NT2/D1 (cell line): ENCODE results near the gene FAM210B.
A peak's percentile ranks its signal among the peaks of the same experiment; 100 is the strongest.

Source experiments
- DNase-seq: peaks from one replicate; pipeline ENCODE4 v3.0.0-alpha.2; 2011; ENCODE audit warnings: low read depth, low spot score
- H3K27me3 ChIP-seq: 2 replicates; pipeline ENCODE4 v1.6.0; 2011; ENCODE audit warnings: mild to moderate bottlenecking; ENCODE audit not compliant: insufficient read length, insufficient read depth
- H3K36me3 ChIP-seq: 2 replicates; pipeline ENCODE4 v1.6.1; 2011; ENCODE audit warnings: mild to moderate bottlenecking, low read length, mixed read lengths; ENCODE audit not compliant: insufficient read depth, insufficient read length
- H3K4me1 ChIP-seq: 2 replicates; pipeline ENCODE4 v1.5.1; 2011; ENCODE audit not compliant: insufficient read depth, insufficient read length
- H3K4me3 ChIP-seq: 2 replicates; pipeline ENCODE4 v1.5.1; 2011; ENCODE audit warnings: low read depth; ENCODE audit not compliant: insufficient read length
- H3K9ac ChIP-seq: 2 replicates; pipeline ENCODE4 v1.6.0; 2011; ENCODE audit warnings: low read depth; ENCODE audit not compliant: insufficient read length
- H3K9me3 ChIP-seq: 2 replicates; pipeline ENCODE4 v1.5.1; 2011; ENCODE audit warnings: mild to moderate bottlenecking, low read length; ENCODE audit not compliant: insufficient read depth
- SUZ12 ChIP-seq: IDR thresholded peaks from 2 replicates; pipeline ENCODE4 v1.6.1; 2011; ENCODE audit not compliant: insufficient read length, insufficient read depth; ENCODE audit errors: extremely low read depth
- YY1 ChIP-seq: IDR thresholded peaks from 2 replicates; pipeline ENCODE4 v1.6.1; 2011; ENCODE audit not compliant: insufficient read length, insufficient read depth
- ZNF274 ChIP-seq: IDR thresholded peaks from 2 replicates; pipeline ENCODE4 v1.6.1; 2011; ENCODE audit warnings: mild to moderate bottlenecking, low read depth, low read length

Gene FAM210B

DNA sequence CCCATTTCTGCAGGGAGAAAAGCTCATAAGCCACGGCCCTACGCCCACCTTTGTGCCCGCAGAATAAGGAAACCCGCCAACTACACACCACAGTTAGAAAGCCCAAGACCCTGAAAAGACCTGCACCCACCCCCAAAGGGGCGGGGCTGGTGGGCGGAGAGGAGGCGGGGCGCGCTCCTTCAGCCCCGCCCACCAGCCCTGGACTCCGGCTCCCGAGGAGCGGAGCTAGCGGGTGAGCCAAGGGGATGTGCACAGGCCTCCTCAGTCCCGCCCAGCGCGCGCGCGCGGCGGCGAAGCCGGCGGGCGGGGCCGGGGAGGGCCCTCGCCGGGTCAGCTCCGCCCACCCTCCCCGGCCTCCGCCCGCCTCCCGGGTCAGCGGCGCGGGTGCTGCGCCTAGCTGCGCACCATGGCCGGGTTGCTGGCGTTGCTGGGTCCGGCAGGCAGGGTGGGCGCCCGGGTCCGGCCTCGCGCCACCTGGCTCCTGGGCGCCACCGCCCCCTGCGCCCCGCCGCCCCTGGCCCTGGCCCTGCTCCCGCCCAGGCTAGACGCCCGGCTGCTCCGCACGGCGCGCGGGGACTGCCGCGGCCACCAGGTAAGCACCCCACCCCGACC, at the start of gene FAM210B:
Gene FAM210B, plus strand, starts transcription at position 375 of the 612 bp plus-strand sequence. Its CDS starts 32 bp downstream, at position 407.
- H3K9me3 ChIP-seq: no peaks in the 10 kb centered on the region
- H3K4me1 ChIP-seq: peaks cover 4% of the 10 kb centered on the region
- H3K27me3 ChIP-seq: no peaks in the 10 kb centered on the region
- peak within 1 kb of the TSS; percentile 91 for H3K9ac ChIP-seq
- peaks cover 8% of the 10 kb centered on the region for H3K36me3 ChIP-seq
- no peak for TF ChIP-seq YY1
- no peak for TF ChIP-seq SUZ12
- no peak for TF ChIP-seq ZNF274
- peak; percentile 84 for DNase-seq
- H3K4me3 ChIP-seq: peak within 1 kb of the TSS; percentile 93

DNA sequence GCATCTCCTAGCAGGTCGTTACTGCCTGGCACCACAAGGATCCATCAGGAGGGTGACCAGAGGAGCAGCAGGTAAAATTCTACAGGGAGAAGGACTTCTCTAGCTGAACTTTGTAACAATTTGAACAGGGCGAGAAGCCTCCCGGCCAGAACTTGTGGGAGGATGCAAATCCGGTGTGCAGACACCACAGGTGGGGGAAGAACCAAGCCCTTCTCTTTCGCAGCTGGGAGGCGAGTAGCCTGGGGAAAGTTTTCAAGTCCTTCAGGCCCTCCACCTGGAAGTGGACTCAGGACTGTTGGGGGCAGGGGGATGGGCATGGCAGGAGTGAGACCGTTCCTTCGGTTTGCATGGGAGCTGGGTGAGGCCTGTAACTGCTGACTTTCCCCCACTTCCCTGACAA, 42.7 kb upstream of the FAM210B start:
- peaks cover 5% of the 10 kb centered on the region; the same call in 1 of the 2 replicates for H3K9me3 ChIP-seq
- no peak for DNase-seq
- no peak overlapping the region for H3K9ac ChIP-seq
- TF ChIP-seq SUZ12: no peak
- TF ChIP-seq YY1: no peak
- no peak for TF ChIP-seq ZNF274
- no peaks in the 10 kb centered on the region for H3K36me3 ChIP-seq
- no peaks in the 10 kb centered on the region for H3K27me3 ChIP-seq
- no peak overlapping the region for H3K4me3 ChIP-seq
- peaks cover 5% of the 10 kb centered on the region for H3K4me1 ChIP-seq

GRCh38 chr20:56316483-56316882, 42.3 kb upstream of the FAM210B start:
- Histone ChIP-seq H3K36me3 (no peaks in the 10 kb centered on the region), H3K9me3 (peaks cover 5% of the 10 kb centered on the region; the same call in 1 of the 2 replicates), H3K27me3 (no peaks in the 10 kb centered on the region), H3K4me3 (no peak overlapping the region), H3K9ac (no peak overlapping the region), H3K4me1 (peaks cover 5% of the 10 kb centered on the region)
- TF ChIP-seq SUZ12: no peak
- TF ChIP-seq ZNF274: no peak
- TF ChIP-seq YY1: no peak
- DNase-seq: no peak

DNA sequence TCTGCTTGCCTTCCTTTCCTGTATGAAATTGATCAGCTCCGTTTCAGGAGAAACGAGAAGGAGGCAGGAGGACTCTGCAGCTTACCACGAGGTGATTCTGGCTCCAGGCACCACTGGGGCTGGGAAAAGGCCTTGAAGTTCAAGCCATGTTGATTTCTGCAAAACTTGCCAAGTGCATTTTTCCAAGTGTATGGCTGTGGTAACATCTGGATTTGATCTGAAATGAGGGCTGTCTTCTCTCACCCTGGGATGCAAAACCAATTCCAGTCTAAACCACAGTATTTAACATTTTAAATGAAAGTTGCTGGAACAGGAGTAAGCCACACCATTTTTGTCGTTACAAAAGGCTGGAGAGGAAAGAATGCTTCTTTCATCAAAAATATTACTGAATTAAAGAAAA, 36.1 kb upstream of the FAM210B start:
- H3K9ac ChIP-seq: no peak overlapping the region
- no peaks in the 10 kb centered on the region for H3K4me1 ChIP-seq
- DNase-seq: no peak
- H3K27me3 ChIP-seq: no peaks in the 10 kb centered on the region
- no peak for TF ChIP-seq SUZ12
- TF ChIP-seq YY1: no peak
- TF ChIP-seq ZNF274: no peak
- no peak overlapping the region for H3K4me3 ChIP-seq
- no peaks in the 10 kb centered on the region for H3K36me3 ChIP-seq
- no peaks in the 10 kb centered on the region for H3K9me3 ChIP-seq

DNA sequence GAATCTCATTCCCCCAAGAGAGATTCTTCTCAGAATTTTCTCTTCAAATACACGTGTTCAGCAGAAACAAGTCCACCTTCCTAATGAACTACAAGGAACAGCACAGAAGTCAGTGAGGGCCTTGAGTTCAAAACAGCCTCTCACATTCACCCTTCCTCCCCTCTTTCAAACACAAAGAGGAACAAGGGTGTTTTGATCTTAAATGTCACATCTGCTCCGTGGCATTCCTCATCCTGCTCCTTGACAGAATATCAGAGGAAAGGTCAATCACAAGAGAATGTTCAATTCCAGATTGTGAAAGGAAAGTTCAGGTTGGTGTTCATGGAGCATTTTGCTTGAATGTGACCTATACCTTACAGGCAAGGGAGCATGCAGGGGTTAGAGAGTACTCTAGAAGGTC, 35.6 kb upstream of the FAM210B start:
- Histone ChIP-seq H3K9me3 (no peaks in the 10 kb centered on the region), H3K4me3 (no peak overlapping the region), H3K9ac (no peak overlapping the region), H3K4me1 (no peaks in the 10 kb centered on the region), H3K27me3 (no peaks in the 10 kb centered on the region), H3K36me3 (no peaks in the 10 kb centered on the region)
- TF ChIP-seq SUZ12: no peak
- TF ChIP-seq ZNF274: no peak
- TF ChIP-seq YY1: no peak
- DNase-seq: no peak

GRCh38 chr20:56323656-56324055, 35.1 kb upstream of the FAM210B start:
- H3K27me3 ChIP-seq: no peaks in the 10 kb centered on the region
- no peak for DNase-seq
- H3K4me1 ChIP-seq: no peaks in the 10 kb centered on the region
- no peak overlapping the region for H3K4me3 ChIP-seq
- H3K9me3 ChIP-seq: no peaks in the 10 kb centered on the region
- TF ChIP-seq YY1: no peak
- no peak for TF ChIP-seq ZNF274
- no peaks in the 10 kb centered on the region for H3K36me3 ChIP-seq
- no peak overlapping the region for H3K9ac ChIP-seq

- no peaks in the 10 kb centered on the region for H3K9me3 ChIP-seq
- no peak overlapping the region for H3K4me3 ChIP-seq
- H3K4me1 ChIP-seq: no peaks in the 10 kb centered on the region
- peaks cover 2% of the 10 kb centered on the region for H3K27me3 ChIP-seq
- no peak for DNase-seq
- TF ChIP-seq YY1: no peak
- TF ChIP-seq SUZ12: no peak
- TF ChIP-seq ZNF274: no peak
- H3K9ac ChIP-seq: no peak overlapping the region
- H3K36me3 ChIP-seq: no peaks in the 10 kb centered on the region
Measured at GRCh38 chr20:56324806-56325205, 34.0 kb upstream of the FAM210B start.
